Measurements from ENCODE around the gene SCGB1A1.

Gene SCGB1A1

DNA sequence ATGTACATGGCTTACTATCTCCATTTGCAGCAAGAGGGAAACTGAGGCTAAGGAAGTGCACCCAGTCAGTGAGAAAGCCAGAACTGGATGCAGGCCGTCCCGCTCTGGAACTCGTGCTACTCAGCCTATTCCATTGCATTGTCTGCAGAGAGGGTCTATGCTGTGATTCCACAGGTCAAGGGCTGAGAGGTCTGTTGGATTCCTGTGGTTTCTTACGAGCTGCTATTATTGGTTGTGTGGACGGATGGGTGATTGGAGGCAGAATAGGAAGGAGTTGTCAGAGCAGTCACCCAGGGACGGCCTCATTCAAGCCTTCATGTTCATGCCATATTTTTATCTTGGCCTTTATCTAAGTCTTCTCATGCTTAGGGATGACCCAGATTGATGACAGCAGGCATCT, 33.4 kb downstream of the SCGB1A1 start:
- no peaks in the 10 kb centered on the region for H3K4me1 ChIP-seq (ENCODE audit: control insufficient read depth, insufficient read depth, low read length)
- no peak overlapping the region for H3K27ac ChIP-seq (ENCODE audit: low read depth, low read length)
- H3K4me3 ChIP-seq (ENCODE audit: low read depth, low read length): no peak overlapping the region
- H3K9ac ChIP-seq (ENCODE audit: low read depth, low read length): no peak overlapping the region
- no peaks in the 10 kb centered on the region for H3K27me3 ChIP-seq (ENCODE audit: control insufficient read depth, insufficient read depth, low read length)
- no peaks in the 10 kb centered on the region for H3K9me3 ChIP-seq (ENCODE audit: control insufficient read depth, insufficient read depth, low read length)
- no peaks in the 10 kb centered on the region for H3K36me3 ChIP-seq (ENCODE audit: control insufficient read depth, insufficient read depth, low read length)

DNA sequence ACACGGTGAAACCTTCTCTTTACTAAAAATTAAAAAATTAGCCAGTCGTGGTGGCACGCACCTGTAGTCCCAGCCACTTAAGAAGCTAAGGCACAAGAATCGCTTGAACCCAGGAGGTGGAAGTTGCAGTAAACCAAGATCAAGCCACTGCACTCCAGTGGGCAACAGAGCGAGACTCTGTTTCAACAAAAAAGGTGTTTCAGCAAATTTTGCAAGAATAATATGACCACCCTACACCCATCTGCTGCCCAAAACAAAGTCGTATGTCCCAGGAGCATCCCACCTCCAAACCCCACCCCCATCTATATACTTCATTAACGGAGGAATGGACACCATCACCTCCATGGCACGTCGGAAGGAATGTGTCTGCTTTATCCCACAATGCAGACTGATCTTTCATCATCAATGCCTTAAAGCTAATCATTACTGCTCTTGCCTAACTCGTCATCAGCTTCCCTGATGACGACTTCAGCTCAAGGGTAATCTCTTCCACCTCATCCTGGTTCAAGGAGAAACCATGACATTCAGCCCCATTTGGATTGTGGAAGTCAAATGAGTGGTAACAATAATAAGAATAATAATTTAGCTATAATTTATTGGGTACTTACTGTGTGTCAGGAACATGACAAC, 34.1 kb downstream of the SCGB1A1 start:
- Histone ChIP-seq H3K27ac (ENCODE audit: low read depth, low read length) (no peak overlapping the region), H3K9ac (ENCODE audit: low read depth, low read length) (no peak overlapping the region), H3K4me1 (ENCODE audit: control insufficient read depth, insufficient read depth, low read length) (no peaks in the 10 kb centered on the region), H3K4me3 (ENCODE audit: low read depth, low read length) (no peak overlapping the region), H3K36me3 (ENCODE audit: control insufficient read depth, insufficient read depth, low read length) (no peaks in the 10 kb centered on the region), H3K27me3 (ENCODE audit: control insufficient read depth, insufficient read depth, low read length) (no peaks in the 10 kb centered on the region), H3K9me3 (ENCODE audit: control insufficient read depth, insufficient read depth, low read length) (no peaks in the 10 kb centered on the region)

DNA sequence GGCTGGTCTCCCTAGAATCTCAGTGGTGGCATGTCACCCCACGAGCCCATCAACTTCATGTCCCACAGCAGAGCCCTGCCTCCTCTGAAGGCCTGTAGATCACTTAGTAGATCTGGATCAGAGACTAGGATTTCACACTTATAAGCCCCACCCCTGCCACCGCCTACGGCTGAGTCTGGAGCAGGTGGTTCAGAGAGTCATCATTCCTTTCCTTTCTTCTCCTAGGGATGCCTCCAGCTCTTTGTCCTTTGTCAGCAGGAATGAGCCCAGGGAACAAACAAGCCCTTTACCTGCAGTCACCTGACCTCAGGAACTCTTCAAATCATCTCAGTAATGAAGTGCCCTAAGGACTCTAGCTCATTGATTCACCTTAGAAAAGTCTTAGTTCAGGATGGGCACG, 37.8 kb downstream of the SCGB1A1 start:
- Histone ChIP-seq H3K9me3 (ENCODE audit: control insufficient read depth, insufficient read depth, low read length) (no peaks in the 10 kb centered on the region), H3K9ac (ENCODE audit: low read depth, low read length) (no peak overlapping the region), H3K27ac (ENCODE audit: low read depth, low read length) (no peak overlapping the region), H3K36me3 (ENCODE audit: control insufficient read depth, insufficient read depth, low read length) (no peaks in the 10 kb centered on the region), H3K27me3 (ENCODE audit: control insufficient read depth, insufficient read depth, low read length) (no peaks in the 10 kb centered on the region), H3K4me1 (ENCODE audit: control insufficient read depth, insufficient read depth, low read length) (no peaks in the 10 kb centered on the region), H3K4me3 (ENCODE audit: low read depth, low read length) (no peak overlapping the region)

DNA sequence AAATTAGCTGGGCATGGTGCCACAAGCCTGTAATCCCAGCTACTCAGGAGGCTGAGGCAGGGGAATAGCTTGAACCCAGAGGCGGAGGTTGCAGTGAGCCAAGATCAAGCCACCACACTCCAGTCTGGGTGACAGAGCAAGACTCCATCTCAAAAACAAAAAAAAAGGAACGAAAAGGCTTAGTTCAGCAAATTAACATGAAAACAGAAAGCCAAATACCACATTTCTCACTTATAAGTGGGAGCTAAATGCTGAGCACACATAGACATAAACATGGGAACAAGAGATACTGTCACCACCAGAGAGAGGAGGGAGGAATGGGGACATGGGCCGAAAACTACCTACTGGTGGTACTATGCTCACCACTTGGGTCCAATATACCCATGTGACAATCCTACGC, 38.6 kb downstream of the SCGB1A1 start:
- no peaks in the 10 kb centered on the region for H3K9me3 ChIP-seq (ENCODE audit: control insufficient read depth, insufficient read depth, low read length)
- H3K36me3 ChIP-seq (ENCODE audit: control insufficient read depth, insufficient read depth, low read length): no peaks in the 10 kb centered on the region
- H3K27ac ChIP-seq (ENCODE audit: low read depth, low read length): no peak overlapping the region
- H3K9ac ChIP-seq (ENCODE audit: low read depth, low read length): no peak overlapping the region
- no peaks in the 10 kb centered on the region for H3K4me1 ChIP-seq (ENCODE audit: control insufficient read depth, insufficient read depth, low read length)
- no peaks in the 10 kb centered on the region for H3K27me3 ChIP-seq (ENCODE audit: control insufficient read depth, insufficient read depth, low read length)
- H3K4me3 ChIP-seq (ENCODE audit: low read depth, low read length): no peak overlapping the region

DNA sequence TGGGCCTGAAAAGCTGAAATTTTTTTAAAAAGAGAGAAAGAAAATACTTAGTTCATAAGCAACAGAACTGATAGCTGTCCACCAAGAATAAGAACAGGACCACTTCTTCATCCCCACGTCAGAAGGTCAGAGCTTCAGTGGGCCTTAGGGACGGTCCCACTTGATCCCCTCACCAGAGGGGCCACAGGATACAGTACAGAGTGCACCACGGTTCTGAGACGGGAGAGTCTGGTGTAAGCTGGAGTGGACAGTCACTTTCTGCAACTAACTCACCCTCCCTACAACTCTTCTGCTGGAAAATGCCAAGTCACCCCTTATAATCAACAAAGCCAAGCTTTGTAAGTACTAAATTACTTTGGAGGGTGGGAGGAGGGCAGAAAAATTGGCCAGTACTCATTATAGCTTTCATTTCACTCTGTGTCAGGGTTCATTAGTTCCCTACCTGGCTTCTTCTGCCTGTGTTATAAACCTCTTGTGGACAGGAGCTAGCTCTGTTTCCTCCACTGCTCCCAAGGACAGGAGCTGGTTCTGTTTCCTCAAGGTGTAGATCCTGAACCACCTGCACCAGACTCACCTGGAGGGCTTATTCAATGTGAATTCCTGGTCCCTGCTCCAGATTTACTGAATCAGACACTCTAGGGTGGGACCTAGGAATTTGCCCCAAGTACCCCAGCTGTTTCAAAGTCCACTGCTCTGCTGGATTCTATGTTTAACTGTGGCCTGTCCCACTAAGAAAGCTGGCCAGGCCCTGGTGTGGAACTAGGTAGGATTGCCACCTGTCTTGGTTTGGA, 39.6 kb downstream of the SCGB1A1 start:
- Histone ChIP-seq H3K27ac (ENCODE audit: low read depth, low read length) (no peak overlapping the region), H3K4me3 (ENCODE audit: low read depth, low read length) (no peak overlapping the region), H3K9ac (ENCODE audit: low read depth, low read length) (no peak overlapping the region), H3K36me3 (ENCODE audit: control insufficient read depth, insufficient read depth, low read length) (no peaks in the 10 kb centered on the region), H3K4me1 (ENCODE audit: control insufficient read depth, insufficient read depth, low read length) (no peaks in the 10 kb centered on the region), H3K27me3 (ENCODE audit: control insufficient read depth, insufficient read depth, low read length) (no peaks in the 10 kb centered on the region), H3K9me3 (ENCODE audit: control insufficient read depth, insufficient read depth, low read length) (no peaks in the 10 kb centered on the region)

DNA sequence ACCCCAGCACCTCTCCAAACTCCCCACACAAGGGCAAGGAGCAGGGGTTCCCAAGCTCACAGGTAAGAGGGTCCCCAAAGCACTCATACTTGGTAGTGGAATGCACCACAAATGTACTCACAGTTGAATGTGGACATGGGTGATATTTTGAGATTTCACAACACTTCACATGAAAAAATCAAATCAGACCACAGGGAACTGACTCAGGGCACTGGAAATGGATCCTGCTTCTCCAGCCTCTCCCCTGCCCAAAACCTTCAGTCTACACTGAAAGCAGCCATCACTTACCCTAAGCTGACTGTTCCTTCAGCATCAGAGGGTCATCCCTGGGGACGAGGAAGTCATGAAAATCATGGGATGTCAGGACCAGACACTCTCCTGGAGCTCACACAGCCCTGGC, 40.2 kb downstream of the SCGB1A1 start:
- Histone ChIP-seq H3K9me3 (ENCODE audit: control insufficient read depth, insufficient read depth, low read length) (no peaks in the 10 kb centered on the region), H3K27me3 (ENCODE audit: control insufficient read depth, insufficient read depth, low read length) (no peaks in the 10 kb centered on the region), H3K4me1 (ENCODE audit: control insufficient read depth, insufficient read depth, low read length) (no peaks in the 10 kb centered on the region), H3K36me3 (ENCODE audit: control insufficient read depth, insufficient read depth, low read length) (no peaks in the 10 kb centered on the region), H3K4me3 (ENCODE audit: low read depth, low read length) (no peak overlapping the region), H3K27ac (ENCODE audit: low read depth, low read length) (no peak overlapping the region), H3K9ac (ENCODE audit: low read depth, low read length) (no peak overlapping the region)

DNA sequence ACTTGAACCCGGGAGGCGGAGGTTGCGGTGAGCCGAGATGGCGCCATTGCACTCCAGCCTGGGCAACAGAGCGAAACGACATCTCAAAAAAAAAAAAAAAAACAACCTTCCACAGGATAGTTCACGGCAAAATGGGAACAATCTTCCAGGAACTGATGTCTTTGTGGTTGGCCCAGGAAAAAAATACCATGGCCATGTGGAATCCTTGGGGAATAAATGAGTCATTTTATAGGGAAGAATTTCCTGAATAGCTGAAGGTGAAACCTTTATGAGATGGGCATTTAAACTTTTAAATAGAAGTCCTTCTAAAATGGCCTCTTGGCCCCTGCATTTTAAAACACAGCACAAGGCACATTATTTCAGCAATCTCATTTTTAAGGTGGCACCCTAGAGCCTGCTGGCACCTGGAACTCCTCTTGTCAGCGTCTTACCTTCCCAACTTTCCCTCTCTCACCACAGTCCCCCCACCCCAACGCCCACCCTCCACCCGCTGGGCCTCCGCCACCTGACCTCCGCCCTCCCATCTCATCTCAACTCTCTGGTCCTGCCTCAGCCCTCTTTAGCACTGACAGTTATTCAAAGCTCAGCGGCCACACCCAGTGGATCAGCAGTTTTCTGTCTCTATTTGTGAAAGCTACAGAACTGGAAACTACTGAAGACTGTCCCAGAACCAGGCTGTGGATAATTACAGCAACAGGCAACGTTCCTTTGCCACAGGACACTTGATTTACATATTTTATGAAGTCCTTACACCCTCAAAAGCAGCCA, 43.1 kb downstream of the SCGB1A1 start:
- Histone ChIP-seq H3K9me3 (ENCODE audit: control insufficient read depth, insufficient read depth, low read length) (no peaks in the 10 kb centered on the region), H3K9ac (ENCODE audit: low read depth, low read length) (no peak overlapping the region), H3K27ac (ENCODE audit: low read depth, low read length) (no peak overlapping the region), H3K4me3 (ENCODE audit: low read depth, low read length) (no peak overlapping the region), H3K36me3 (ENCODE audit: control insufficient read depth, insufficient read depth, low read length) (no peaks in the 10 kb centered on the region), H3K27me3 (ENCODE audit: control insufficient read depth, insufficient read depth, low read length) (no peaks in the 10 kb centered on the region), H3K4me1 (ENCODE audit: control insufficient read depth, insufficient read depth, low read length) (no peaks in the 10 kb centered on the region)

DNA sequence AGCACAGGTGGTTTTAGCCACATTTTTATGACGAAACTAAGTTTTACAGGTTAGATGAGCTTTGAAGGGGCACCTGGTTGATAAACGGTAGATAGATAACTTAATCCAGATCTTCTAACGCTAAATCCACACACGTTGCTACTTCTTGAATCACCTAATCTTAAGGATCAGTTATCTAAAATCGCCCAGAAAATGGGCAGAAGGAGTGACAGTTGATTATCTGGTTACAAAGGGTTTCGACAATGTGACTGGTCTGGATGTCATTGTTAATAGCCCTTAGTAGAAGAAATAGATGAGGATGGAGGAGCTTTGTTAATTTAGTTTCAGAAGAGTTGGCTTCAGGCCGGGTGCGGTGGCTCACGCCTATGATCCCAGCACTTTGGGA, 43.7 kb downstream of the SCGB1A1 start:
- Histone ChIP-seq H3K4me1 (ENCODE audit: control insufficient read depth, insufficient read depth, low read length) (no peaks in the 10 kb centered on the region), H3K4me3 (ENCODE audit: low read depth, low read length) (no peak overlapping the region), H3K9ac (ENCODE audit: low read depth, low read length) (no peak overlapping the region), H3K27ac (ENCODE audit: low read depth, low read length) (no peak overlapping the region), H3K9me3 (ENCODE audit: control insufficient read depth, insufficient read depth, low read length) (no peaks in the 10 kb centered on the region), H3K36me3 (ENCODE audit: control insufficient read depth, insufficient read depth, low read length) (no peaks in the 10 kb centered on the region), H3K27me3 (ENCODE audit: control insufficient read depth, insufficient read depth, low read length) (no peaks in the 10 kb centered on the region)

DNA sequence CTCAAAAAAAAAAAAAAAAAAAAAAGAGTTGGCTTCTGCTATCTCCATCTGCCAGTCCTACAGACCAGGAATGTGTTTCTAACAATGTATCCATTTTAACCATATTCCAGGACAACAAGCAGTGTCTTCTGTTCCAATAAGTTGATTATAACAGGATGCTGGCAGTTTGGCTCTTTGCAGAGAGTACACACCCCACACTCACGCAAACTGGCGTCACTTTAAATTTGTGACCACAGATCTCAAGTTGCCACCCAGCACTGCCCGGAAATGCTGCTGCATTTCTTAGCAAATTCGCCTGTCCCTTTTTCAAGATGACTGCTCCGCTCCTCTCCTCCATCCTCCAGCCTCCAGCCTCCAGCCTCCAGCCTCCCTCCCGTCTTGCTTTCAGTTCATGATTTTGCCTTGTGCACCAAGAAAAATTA, 44.3 kb downstream of the SCGB1A1 start:
- no peak overlapping the region for H3K4me3 ChIP-seq (ENCODE audit: low read depth, low read length)
- no peaks in the 10 kb centered on the region for H3K27me3 ChIP-seq (ENCODE audit: control insufficient read depth, insufficient read depth, low read length)
- no peaks in the 10 kb centered on the region for H3K9me3 ChIP-seq (ENCODE audit: control insufficient read depth, insufficient read depth, low read length)
- H3K27ac ChIP-seq (ENCODE audit: low read depth, low read length): no peak overlapping the region
- no peaks in the 10 kb centered on the region for H3K4me1 ChIP-seq (ENCODE audit: control insufficient read depth, insufficient read depth, low read length)
- no peak overlapping the region for H3K9ac ChIP-seq (ENCODE audit: low read depth, low read length)
- no peaks in the 10 kb centered on the region for H3K36me3 ChIP-seq (ENCODE audit: control insufficient read depth, insufficient read depth, low read length)

DNA sequence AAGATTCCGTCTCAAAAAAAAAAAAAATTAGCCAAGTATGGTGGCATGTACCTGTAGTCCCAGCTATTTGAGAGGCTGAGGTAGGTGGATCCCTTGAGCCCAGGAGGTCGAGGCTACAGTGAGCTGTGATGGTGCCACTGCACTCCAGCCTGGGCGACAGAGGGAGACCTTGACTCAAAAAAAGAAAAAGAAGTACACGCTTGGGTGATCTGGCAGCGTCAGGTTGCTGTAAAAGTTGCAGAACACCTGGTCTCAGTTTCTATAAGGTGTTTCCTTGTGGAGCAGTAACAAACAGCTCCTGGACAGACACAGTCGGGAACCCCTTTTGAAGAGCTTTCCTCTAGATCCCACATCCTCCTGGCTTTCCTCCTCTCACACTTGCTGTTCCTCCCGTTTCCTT, 45.8 kb downstream of the SCGB1A1 start:
- Histone ChIP-seq H3K36me3 (ENCODE audit: control insufficient read depth, insufficient read depth, low read length) (no peaks in the 10 kb centered on the region), H3K27me3 (ENCODE audit: control insufficient read depth, insufficient read depth, low read length) (no peaks in the 10 kb centered on the region), H3K4me1 (ENCODE audit: control insufficient read depth, insufficient read depth, low read length) (no peaks in the 10 kb centered on the region), H3K4me3 (ENCODE audit: low read depth, low read length) (no peak overlapping the region), H3K9me3 (ENCODE audit: control insufficient read depth, insufficient read depth, low read length) (no peaks in the 10 kb centered on the region), H3K9ac (ENCODE audit: low read depth, low read length) (no peak overlapping the region), H3K27ac (ENCODE audit: low read depth, low read length) (no peak overlapping the region)

DNA sequence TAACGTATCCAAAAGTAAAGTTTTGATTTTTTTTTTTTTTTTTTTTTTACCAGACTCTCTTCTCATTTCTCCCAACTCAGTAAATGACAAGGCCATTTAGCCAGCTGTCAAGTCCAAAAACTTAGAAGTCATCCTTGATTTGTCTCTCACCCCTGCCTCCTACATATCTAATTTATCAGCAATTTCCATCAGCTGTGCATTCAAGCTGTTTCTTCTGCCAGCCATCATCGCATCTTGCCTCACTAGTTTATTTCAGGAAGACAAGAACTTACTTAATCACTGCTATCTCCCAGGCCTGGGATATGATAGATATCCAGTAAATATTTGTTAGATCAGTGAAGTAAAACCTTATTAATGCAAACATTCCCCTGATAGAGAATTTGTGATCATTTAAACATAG, 47.6 kb downstream of the SCGB1A1 start:
- Histone ChIP-seq H3K4me1 (ENCODE audit: control insufficient read depth, insufficient read depth, low read length) (no peaks in the 10 kb centered on the region), H3K27me3 (ENCODE audit: control insufficient read depth, insufficient read depth, low read length) (no peaks in the 10 kb centered on the region), H3K36me3 (ENCODE audit: control insufficient read depth, insufficient read depth, low read length) (no peaks in the 10 kb centered on the region), H3K4me3 (ENCODE audit: low read depth, low read length) (no peak overlapping the region), H3K9me3 (ENCODE audit: control insufficient read depth, insufficient read depth, low read length) (no peaks in the 10 kb centered on the region), H3K27ac (ENCODE audit: low read depth, low read length) (no peak overlapping the region), H3K9ac (ENCODE audit: low read depth, low read length) (no peak overlapping the region)

Data from HUES48 (cell line).